GM18870 (cell line): ENCODE results near the gene PPP1R15B.

Experiments
- ATAC-seq: cut with Tn5 transposase; IDR thresholded peaks from one replicate; pipeline ENCODE4 v1.9.1; 2021; ENCODE audit warnings: moderate library complexity; ENCODE audit not compliant: unreplicated experiment

PPP1R15B gene

DNA sequence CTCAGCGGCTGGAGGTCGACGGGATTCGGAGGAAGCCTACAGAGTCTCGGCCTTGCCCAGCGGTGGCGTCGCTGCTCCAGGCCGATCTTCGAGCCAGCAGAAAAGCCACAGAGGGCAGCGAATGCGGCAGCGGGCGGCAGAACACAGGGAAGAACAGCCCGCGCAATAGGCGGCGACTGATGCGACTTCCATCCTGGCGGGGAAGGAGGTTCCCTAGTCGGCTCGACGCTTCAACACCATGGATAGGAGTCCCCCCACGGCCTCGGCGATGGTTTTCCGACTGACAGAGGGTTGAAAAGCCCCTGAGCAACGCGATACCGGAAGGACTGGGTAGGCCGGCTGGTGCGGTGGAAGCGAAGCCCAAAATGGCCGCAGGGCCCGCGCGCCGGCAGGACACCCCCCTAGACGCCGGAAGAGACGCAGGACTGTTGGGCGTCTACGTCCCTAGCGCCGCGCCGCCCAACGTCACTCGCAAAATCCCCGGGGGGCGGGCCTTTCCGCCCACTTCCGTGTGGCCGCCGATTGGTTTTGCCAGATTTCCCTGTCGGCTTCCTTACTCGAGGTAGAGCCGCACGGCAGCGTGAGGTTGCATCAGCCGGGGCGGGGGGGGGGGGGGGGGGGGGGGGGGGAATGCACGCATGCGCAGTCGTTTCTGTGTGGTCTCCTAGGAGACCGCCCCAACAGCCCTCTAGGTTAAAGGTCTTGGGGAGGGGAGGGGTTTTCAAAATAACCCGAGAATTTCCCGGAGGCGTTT lies at the start of gene PPP1R15B:
Gene PPP1R15B (minus strand): TSS at position 367 of the 754 bp plus-strand sequence. CDS start 406 bp downstream, outside the sequence.
- ATAC-seq = peak; percentile 82

DNA sequence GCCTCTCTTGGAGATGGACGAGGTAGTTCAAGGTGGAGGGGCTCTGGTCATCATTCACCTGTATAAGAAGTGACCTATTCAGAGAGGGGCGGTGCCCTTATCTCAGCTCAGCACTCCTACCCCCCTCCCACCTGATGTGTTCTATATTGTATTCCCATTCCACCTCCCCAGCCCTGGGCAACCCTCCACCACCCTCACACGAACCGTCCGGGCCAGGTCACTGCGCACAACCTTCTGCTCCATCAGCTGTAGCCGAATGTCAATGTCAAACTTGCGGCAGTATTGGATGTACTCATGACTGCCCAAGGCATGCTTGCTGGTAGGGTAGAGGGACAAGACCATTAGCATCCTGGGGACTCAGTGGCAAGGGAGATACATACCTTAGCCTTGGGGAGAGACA lies 48.7 kb upstream of the PPP1R15B start:
- no peak for ATAC-seq

- ATAC-seq = no peak
Observed at GRCh38 chr1:204459706-204460105, 48.1 kb upstream of the PPP1R15B start.

DNA sequence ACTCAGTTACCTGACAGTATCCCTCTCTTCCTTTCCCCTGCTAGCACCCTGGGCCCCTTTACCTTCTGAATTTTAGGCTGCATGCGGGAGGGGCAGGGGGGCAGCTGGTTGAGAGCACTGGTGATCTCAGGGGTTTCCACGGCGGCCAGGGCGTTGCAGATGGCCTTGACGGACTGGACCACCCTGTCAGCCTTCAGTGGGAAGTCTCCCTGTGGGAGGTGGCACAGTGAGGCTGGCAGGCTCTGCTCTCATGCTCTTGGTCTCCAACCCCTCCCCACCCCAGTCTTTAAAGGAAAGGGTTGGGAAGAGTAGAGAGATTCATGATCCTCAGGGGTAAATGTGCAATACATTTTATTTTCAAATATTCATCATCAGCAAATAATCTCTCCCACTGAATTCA lies 46.0 kb upstream of the PPP1R15B start:
- no peak for ATAC-seq

DNA sequence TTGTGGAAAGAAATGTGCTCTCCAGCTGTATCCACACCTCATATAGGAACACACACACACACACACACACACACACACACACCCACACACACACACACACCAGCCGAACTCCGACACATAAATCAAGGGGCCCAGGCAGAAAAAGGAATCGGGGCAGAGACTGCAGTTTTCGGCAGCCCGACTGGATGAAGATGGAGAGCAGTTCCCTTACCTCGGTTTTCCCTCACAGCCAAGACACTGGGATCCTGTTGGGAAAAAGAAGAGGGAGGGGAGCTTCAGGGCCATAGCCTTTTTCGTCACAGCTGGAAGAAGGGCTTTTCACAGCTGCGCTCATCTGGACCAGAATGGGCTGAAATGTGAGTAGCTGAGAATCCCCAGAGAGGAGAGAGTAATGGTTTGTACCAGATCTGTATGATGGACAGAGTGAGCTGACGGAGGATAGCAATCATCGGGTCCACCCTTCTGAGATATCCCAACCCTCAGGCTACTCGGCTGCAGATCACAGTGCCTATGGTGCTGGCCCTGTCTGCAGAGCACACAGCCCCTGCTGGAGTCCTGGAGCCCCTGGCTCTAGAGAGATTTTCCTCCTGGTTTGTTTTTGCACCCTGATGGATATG lies 45.3 kb upstream of the PPP1R15B start:
- no peak for ATAC-seq

- ATAC-seq = no peak
Observed at GRCh38 chr1:204455831-204456145, 44.2 kb upstream of the PPP1R15B start.

DNA sequence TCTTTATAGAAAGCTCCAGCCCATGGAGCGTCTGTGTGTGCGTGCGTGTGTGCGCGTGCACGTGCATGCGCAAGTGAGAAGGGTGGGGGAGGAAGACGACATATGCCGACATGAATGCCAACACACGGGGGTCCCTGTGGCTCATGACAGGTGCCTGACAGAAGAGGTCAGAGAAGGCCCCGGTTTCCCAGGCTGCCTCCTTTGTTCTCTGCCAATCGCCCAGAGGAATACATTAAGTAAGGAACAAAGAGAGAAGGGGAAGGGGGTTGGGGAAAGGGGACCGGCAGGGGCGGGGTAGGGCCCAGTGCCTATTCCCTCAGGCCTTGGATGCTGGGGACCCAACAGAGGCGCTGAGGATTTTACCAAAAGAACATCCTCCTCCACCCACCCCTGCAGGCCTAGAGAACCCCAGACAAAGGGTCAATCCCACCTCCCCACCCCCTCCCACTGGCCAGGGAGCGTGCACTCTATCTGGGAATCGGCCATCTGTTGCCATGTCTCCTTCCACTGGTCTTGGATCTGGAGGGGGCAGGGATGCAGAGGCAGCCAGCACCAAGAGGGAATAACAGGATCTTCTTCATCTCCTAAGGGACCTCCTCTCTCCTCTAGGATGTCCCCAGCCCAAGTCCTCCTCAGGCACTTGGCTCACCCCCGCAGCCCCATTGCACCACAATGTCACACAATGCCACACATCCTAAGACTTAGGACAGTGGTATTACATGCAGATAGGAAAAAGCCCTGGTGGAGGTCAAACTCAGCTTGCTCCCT lies 43.6 kb upstream of the PPP1R15B start:
- ATAC-seq = no peak

DNA sequence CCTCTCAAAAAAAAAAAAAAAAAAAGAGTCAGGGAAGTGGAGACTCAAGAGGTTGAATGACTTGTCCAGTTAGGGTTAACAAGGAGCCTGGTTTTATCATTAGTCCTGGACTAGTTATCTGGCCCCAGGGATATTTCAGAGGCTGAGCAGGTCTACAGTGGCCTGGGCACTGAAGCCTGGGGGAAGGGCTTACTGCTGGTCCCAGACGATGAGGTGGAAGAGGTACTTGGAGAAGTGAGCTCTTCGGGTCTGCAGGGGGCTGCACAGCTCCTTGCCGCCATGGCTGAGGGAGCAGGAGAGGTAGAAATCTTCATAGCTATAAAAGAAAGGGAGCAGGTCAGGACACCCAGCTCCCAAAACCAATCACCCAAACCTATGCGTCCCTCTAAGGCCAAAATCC lies 42.9 kb upstream of the PPP1R15B start:
- no peak for ATAC-seq

- peak; percentile 79 for ATAC-seq
Observed at GRCh38 chr1:204453141-204453772, 41.6 kb upstream of the PPP1R15B start.

DNA sequence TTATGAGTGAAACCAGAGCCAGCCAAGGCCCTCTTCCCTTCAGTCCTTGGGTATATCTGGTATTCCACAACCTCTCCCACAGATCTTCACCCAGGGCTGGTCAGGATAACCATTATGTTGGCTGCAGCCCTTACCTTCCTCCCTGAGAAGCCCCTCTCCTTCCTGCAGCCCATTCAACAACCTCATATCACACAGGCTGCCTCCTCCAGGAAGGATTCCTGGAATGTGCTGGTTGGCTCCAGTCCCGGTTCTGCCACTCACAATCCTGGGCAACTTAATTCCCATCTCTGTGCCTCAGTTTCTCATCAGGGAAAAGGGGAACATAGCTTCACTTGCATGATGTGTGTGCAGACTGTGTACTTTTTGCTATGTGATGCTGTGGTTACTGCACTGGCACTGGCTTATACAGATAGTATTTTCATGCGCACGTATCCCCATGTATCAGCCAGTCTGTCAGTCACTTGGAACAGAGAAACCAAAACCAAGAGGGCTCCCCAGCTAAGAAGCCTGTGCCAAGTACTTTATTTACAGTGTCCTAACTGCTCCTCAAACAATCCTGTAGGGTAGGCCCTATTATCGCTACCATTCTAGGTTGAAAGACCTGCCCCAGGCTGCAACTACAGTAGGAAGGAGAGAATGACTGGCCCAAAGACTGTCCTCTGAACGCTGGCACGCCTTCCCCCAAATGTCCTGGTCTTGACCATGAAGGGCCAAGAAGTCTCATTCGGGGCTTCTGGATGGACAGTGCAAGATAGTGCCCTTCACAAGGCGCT lies 39.9 kb upstream of the PPP1R15B start:
- no peak for ATAC-seq

GRCh38 chr1:204450461-204451257 lies 39.0 kb upstream of the PPP1R15B start:
- no peak for ATAC-seq

GRCh38 chr1:204449678-204450280 lies 38.2 kb upstream of the PPP1R15B start:
- ATAC-seq = no peak

DNA sequence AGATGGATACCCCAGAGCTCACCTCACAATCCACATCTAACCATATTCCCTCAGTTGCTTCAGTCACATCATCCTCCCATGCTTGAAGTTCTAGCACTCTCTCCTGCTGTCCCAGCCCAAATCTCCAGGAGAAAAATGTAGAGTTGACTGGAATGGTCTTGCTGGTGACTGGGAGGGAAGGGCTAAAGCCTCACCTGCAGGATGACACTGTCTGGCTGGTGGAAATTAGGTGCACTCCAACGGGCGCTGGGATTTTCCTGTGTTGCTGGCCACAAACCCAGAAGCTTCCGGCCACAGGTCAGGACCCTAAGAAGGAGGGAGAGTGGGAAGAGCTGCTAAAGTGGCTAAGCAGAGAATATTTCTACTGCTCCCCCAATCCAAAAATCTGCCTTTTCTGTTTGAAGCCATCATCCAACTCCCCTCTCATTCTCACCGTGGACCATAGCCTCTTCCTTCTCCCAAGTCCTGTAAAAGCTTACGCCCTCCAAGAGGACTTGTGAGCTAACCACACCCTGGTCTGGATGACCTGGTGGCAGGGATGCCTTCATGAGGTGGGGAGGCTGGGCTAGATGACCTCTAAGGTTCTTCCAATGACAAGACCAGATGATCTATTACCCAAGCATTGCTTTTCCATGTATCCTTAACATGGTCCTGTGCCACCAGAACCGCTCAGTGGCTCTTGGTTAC lies 37.5 kb upstream of the PPP1R15B start:
- no peak for ATAC-seq

- ATAC-seq = no peak
Observed at GRCh38 chr1:204448344-204448964, 36.8 kb upstream of the PPP1R15B start.

- no peak for ATAC-seq
Observed at GRCh38 chr1:204447736-204448135, 36.1 kb upstream of the PPP1R15B start.

DNA sequence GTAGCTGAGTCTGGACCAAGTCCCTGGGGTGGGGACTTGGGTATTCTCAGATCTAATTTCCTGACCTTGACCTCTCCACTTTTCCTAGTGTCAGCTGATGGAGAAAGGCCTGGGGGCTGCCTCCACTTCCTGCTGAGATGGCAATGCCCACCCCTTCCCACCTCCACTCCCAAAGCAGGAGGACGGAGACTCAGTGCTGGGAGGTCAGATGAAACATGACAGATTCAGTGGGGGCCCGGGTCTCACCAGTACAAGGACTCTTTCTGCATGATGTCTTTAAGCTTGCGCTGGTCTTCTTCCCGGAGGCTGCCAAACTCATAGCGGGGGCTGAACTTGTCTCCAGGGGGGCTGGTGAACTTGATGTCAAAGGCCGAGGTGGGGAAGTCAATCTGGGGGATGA lies 35.6 kb upstream of the PPP1R15B start:
- ATAC-seq = no peak

DNA sequence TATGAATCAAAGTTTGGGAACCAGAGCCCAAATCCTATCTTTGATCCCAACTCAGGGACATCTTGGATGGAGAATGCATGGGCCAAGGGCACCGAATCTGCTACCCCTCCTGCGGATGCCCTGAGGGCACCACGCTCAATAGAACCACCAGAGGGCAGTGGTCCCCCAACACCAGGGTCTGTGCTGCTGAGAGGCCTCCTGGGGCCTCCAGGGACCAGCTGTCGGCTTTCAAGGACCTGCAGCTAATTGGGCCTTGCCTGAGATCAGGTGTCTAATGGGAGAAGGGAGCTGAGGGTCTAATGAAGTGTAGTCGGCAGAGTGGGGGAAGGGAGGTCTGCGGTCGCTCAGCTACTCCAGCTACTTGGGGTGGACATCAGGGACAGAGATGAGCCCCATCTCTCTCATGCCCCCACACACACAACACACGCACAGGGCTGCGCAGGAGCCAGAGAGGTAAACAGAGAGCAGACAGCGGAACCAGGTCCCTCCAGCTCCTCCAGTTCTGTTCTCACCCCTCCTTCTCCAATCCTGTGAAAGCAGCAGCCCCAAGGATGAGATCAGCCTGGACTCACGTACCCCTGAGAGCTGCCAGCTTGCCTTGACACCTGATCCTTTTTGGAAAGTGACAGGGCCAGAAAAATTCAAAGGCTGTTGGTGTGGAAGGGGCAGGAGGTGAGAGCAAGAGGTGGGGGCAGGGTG lies 34.9 kb upstream of the PPP1R15B start:
- ATAC-seq = no peak

- no peak for ATAC-seq
Observed at GRCh38 chr1:204445860-204446412, 34.3 kb upstream of the PPP1R15B start.
